ENCODE results near the gene APOBEC3C. TPM values are rescaled to one million over a fixed set of nuclear protein-coding genes. Genes with fewer than 3 reads are reported as not detected.
A peak's percentile ranks its signal among the peaks of the same experiment; 100 is the strongest.

The APOBEC3C gene
- total RNA-seq, 1 experiment from 2014 or later: 32.1 TPM

DNA sequence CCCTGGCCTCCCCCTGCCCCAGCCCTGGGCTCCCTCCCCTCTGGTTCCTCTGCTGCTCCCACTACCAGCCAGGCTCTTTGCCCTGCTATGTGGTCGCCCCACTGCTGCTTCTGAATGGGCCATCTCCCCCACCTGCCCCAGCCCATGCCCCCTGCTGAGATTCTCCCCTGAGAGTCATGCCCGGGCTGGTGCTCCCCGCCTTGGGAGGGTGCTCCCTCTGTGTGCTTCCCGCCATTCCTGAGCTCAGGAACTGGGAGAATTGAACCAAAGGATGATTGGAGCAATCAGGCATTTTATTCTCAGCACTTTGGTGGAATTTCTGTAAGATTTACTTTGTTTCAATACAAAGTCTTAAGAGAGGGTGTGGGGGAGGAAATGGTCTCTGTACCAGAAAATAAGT is 13.7 kb downstream of the APOBEC3C start:
- H3K79me1 ChIP-seq (ENCODE audit: insufficient read depth, low read depth, low read length, poor library complexity, severe bottlenecking): no peaks in the 10 kb centered on the region
- no peak overlapping the region for H3K23ac ChIP-seq (ENCODE audit: insufficient read length, low read depth, low read length)
- H3K36me3 Mint-ChIP-seq (ENCODE audit: insufficient read depth in 1 of 3, low read depth in 3 of 3): peaks cover 6 to 25% (median 17%) of the 10 kb centered on the region in 3 experiments
- no peak overlapping the region for H3K4me2 ChIP-seq (ENCODE audit: insufficient read depth, insufficient read length, low read length)
- peak overlapping the region in 1 of 3 experiments; percentile 73; a peak in 3 of 7 replicates for H3K27ac Mint-ChIP-seq
- no peaks in the 10 kb centered on the region for H3K27me3 ChIP-seq (ENCODE audit: insufficient read depth, low read length)
- no peak overlapping the region for H3K56ac ChIP-seq (ENCODE audit: insufficient read length, low read depth, low read length)
- H3K14ac ChIP-seq (ENCODE audit: insufficient read depth, low read length): no peak overlapping the region
- no peak overlapping the region for H4K8ac ChIP-seq (replicated peaks; ENCODE audit: insufficient read length, low read depth, low read length)
- no peak overlapping the region for H3K4ac ChIP-seq (ENCODE audit: low read depth, low read length)
- H4K5ac ChIP-seq (ENCODE audit: insufficient read length, low read depth, low read length): no peak overlapping the region
- H2BK12ac ChIP-seq (ENCODE audit: insufficient read length, low read depth, low read length): no peak overlapping the region
- TF ChIP-seq, protein P1, sequence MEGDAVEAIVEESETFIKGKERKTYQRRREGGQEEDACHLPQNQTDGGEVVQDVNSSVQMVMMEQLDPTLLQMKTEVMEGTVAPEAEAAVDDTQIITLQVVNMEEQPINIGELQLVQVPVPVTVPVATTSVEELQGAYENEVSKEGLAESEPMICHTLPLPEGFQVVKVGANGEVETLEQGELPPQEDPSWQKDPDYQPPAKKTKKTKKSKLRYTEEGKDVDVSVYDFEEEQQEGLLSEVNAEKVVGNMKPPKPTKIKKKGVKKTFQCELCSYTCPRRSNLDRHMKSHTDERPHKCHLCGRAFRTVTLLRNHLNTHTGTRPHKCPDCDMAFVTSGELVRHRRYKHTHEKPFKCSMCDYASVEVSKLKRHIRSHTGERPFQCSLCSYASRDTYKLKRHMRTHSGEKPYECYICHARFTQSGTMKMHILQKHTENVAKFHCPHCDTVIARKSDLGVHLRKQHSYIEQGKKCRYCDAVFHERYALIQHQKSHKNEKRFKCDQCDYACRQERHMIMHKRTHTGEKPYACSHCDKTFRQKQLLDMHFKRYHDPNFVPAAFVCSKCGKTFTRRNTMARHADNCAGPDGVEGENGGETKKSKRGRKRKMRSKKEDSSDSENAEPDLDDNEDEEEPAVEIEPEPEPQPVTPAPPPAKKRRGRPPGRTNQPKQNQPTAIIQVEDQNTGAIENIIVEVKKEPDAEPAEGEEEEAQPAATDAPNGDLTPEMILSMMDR (conservative IDR thresholded peaks at IDR 0.05): no peak
- no peak overlapping the region for H2BK15ac ChIP-seq (ENCODE audit: low read depth, low read length)
- no peaks in the 10 kb centered on the region for H3K9me3 ChIP-seq (ENCODE audit: control insufficient read depth, low read depth, low read length)
- H3K23me2 ChIP-seq (ENCODE audit: insufficient read length, low read depth, low read length, poor library complexity, severe bottlenecking): no peaks in the 10 kb centered on the region
- no peaks in the 10 kb centered on the region for H3K79me2 ChIP-seq (ENCODE audit: insufficient read depth, low read length)
- H4K20me1 ChIP-seq (ENCODE audit: control insufficient read depth, insufficient read depth, insufficient read length): no peaks in the 10 kb centered on the region
- H2AK5ac ChIP-seq (ENCODE audit: insufficient read length, low read length): no peak overlapping the region
- no peak overlapping the region for H3K27ac ChIP-seq (ENCODE audit: insufficient read length, low read depth, low read length)
- no peak overlapping the region for H2BK120ac ChIP-seq (ENCODE audit: low read depth, low read length, poor library complexity, severe bottlenecking)
- no CpG with 5 or more reads among the region's 4 CpGs for WGBS (ENCODE audit: extremely low coverage, insufficient read length, low lambda C conversion rate)
- H3T11ph ChIP-seq (ENCODE audit: low read length): no peak overlapping the region
- no peaks in the 10 kb centered on the region for H3K9me3 Mint-ChIP-seq
- DNase-seq: no peak
- H2BK20ac ChIP-seq (ENCODE audit: low read depth, low read length, poor library complexity, severe bottlenecking): no peak overlapping the region
- H4K91ac ChIP-seq (ENCODE audit: insufficient read length, low read depth, low read length): no peak overlapping the region
- H3K9ac ChIP-seq (ENCODE audit: extremely low read depth, insufficient read length, low read length): no peak overlapping the region
- peaks cover 32 to 53% of the 10 kb centered on the region in 2 experiments for H3K4me1 Mint-ChIP-seq
- no peaks in the 10 kb centered on the region for H3K27me3 Mint-ChIP-seq (ENCODE audit: low read depth)
- no peak overlapping the region for H2AFZ ChIP-seq (ENCODE audit: low read length)
- no peak overlapping the region for H3K4me3 Mint-ChIP-seq
- H3K18ac ChIP-seq (ENCODE audit: insufficient read length, low read depth, low read length): no peak overlapping the region
- no peaks in the 10 kb centered on the region; the same call in 1 of the 2 replicates for H3K4me1 ChIP-seq (ENCODE audit: insufficient read depth, low read length)
- H2BK5ac ChIP-seq (ENCODE audit: insufficient read length, low read length): no peak overlapping the region
